ENCODE measurements around the gene CDH23. TPM values are rescaled to one million over a fixed set of nuclear protein-coding genes. Genes with fewer than 3 reads are reported as not detected.

CDH23 gene
- polyA plus RNA-seq, 3 donors, result 0.83 to 1.3 (median 0.96) TPM

GRCh38 chr10:71439670-71440425 is 43.1 kb downstream of the CDH23 start:
- DNase-seq, result no peak

DNA sequence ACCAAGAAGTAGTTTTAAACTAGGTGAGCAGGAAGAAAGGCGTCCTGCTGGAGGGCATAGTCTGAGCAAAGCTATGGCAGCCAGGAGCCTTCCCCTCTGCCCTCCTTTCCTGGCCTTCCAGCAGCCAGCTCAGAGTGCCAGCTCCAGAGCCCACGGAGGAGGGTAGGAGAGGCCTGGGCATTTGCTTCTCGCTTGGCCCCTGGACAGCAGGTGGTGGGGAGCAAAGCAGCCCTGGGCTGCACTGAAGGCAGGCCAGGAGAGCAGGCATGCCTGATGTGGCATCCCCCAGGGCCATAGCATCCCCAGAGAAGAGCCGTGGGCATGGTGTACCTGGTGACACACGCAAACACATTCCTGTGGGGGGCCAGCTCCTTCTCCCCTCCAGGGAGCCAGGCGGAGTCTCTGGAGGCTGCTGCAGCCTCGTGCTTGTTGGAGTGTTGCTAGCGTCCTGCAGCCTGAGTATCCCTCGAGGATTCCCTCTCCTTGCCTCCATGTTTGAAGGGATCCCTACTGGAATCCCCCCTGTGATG is 43.9 kb downstream of the CDH23 start:
- DNase-seq, result no peak

DNA sequence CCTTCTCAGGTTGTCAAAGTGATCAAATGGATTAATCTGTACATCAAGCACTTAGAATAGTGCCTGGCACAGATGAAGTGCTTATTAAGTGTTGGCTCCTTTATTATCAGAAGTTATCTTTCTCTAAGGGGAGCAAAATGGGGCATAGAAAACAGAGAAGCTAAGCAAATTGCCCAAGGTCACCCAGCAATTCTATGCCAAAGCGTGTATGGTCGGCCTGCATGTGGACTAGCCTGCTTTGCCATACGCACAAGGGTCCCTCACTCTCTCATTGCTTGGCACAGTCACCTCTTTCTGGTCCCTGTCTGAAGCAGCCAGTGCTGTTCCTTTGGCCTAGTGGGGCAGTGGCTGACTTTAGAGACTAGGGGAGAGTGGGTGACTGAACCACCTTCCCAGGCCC is 45.3 kb downstream of the CDH23 start:
- no peak for DNase-seq

DNA sequence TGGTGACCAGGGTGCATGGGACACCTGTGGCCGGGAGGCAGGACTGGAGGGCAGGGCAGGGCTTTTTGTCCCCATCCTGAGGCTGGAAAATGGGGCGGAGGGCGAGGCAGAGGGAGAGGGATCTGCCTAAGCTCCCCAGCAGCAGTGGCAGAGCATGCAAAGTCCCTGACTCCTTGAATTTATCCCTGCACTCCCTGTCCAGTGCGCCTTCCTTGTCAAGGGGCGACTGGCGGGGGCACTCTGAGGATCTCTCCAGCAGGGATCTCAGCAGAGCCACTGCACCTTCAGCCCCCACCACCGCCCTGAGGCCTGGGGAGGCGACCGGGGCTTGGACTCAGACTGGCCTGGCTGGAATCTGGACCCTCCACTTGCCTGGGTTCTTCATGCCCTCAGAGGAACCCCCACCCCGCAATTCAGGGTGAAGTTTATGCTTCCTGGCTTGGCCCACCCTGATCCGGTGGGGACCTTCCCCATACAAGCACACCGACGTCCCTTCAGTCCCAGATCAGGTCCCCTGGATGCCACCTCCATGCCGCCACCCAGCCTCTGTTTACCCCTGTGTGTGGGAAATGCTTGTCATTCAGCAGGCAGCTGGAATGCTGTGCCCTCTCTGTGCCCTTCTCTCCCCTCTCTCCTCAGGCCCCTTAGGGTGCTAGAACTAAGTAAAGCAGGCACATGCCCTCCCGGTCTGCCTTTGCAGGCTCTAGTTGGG is 46.3 kb downstream of the CDH23 start:
- DNase-seq, result no peak

GRCh38 chr10:71443676-71444075 is 47.0 kb downstream of the CDH23 start:
- no peak for DNase-seq

GRCh38 chr10:71444284-71445054 is 47.7 kb downstream of the CDH23 start:
- DNase-seq, result no peak

DNA sequence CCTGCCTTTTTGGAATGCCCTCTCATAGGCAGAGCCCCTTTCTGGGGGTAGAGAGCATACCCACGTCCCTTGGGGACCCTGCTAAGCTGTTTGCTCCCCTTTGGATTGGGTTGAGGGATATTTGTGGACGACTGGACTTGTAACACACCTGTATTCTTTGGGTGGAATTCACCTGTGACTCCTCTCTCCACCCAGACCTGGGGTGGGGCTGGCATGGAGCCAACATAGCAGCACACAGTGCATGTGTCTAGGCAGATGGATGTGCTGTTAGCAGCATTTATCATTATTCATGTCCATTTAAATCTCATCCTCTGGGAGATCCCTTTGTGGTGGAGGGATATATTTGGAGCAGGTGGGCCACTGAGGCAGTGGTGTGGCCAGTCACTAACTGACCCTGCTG is 51.0 kb downstream of the CDH23 start:
- no peak for DNase-seq

- DNase-seq, result no peak
Observed at GRCh38 chr10:71448146-71448545, 51.4 kb downstream of the CDH23 start.

DNA sequence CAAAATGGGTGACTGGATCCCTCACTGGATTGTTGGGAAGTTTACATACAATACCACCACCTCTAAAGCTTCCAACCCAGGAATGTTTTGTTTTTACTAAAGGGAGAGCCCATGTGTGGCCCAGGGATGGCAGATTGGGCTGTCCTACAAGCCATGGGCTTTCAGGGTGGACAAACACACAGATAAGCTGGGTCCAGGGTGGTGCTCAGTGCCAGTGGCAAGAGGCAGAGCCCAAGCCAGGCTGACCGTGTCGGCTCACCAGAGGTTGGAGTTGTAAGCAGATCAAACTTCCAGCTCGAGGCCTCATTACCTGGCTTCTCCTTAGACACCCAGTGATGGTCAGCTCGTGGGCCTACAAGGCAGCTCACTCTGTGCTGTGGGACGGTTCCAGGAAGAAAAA is 52.3 kb downstream of the CDH23 start:
- DNase-seq, result no peak

- no peak for DNase-seq
Observed at GRCh38 chr10:71451754-71452153, 55.0 kb downstream of the CDH23 start.

- DNase-seq, result no peak
Observed at GRCh38 chr10:71453186-71453585, 56.5 kb downstream of the CDH23 start.

GRCh38 chr10:71454347-71454746 is 57.6 kb downstream of the CDH23 start:
- no peak for DNase-seq

- DNase-seq, result no peak
Observed at GRCh38 chr10:71455035-71455434, 58.3 kb downstream of the CDH23 start.

DNA sequence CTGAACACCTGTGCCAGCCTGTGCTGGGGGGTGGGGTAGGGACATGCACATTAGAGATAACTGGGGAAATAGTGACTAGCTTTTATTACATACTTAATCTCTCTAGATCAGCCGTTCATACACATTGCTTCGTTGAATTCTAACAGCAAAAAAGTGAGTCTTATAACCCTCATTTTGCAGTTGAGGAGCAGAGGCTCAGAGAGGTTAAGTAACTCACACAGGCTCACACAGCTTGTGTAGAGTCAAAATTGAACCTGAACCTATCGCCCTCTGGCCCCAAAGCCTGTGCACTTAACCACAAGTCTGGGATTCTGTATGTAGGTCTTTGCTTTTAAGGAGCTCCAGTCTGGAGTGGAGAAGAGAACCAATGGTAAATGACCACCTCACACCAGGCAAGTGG is 59.9 kb downstream of the CDH23 start:
- DNase-seq, result no peak

DNA sequence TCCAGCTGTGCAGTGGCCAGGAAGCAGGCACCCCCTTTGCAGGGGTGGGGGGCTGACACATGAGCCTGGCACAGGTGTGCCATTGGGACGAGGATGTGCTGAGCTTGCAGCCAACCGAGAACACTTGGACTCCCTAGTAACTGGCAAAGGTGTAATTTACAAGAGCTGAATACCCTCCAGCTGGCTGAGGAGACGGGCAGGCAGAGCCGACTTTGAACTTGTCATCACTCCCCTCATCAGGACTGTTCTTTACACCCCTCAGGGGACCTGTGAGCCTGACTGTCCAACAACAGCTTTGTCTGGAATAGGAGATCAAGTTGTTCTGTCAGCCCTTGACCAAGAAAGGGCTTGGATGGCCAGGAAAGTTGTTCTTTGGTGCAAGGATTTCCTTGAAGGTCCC is 61.2 kb downstream of the CDH23 start:
- DNase-seq, result no peak

- DNase-seq, result no peak
Observed at GRCh38 chr10:71458387-71458786, 61.7 kb downstream of the CDH23 start.

- DNase-seq, result no peak
Observed at GRCh38 chr10:71459513-71459912, 62.8 kb downstream of the CDH23 start.

DNA sequence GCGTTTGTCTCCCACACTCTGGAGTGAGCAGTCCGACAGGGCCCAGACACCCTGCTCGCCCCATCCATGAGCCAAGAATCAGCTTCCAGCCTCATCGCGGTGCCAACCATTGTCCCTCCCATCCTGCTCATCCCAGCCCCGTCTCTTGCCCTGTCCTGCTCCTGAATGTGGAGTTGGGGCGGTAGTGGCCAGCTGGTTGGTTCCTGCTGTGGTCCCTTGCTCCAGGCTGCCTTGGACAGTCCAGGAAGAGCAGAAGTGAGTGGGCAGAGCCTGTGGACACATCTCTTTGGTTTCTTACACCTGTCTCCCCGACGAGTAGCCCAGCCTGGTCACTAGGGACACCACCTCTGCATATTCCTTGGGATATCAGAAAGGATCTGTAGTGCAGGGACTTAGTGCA is 63.9 kb downstream of the CDH23 start:
- no peak for DNase-seq

DNA sequence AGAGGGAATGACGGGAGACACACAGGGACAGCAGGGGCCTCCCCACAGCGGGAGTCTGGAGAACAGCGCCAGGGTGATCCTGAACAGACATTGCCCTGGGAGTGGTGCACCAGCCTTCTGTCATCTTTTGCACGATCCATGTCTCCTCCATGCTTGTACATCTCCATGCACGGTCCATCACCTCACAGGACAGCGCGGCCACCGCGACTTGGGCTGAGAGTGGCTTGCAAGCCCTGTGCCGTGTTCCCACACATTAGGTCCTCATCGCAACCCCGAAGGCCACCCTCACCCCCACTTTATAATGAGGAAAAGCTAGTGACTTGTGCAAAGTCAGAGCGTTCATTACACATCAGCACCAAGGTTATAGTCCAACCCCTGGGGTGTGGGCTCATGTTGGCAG is 64.7 kb downstream of the CDH23 start:
- no peak for DNase-seq

GRCh38 chr10:71462062-71462935 is 65.6 kb downstream of the CDH23 start:
- no peak for DNase-seq

DNA sequence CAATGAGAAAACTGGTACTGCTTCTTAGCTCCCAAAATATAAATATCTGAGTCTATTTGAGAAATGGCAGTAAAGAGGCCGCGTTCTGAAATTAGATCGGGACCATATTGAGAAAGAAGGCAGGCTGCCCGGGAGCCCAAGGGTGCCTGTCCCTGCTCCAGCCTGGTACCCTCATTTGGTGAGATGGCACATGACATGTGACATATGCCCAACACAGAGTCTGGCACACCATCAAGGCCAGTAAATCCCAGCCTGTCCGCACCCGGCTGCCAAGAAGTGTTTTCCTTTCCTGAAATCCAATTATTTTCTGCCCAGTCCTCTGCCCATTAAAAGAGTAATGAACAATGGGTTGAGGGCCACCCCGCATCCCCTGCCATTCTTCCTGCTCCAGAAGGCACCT is 66.4 kb downstream of the CDH23 start:
- DNase-seq, result no peak
